ENCODE data around the gene DPF3.

DPF3 gene

GRCh38 chr14:72616811-72617210 lies 277.1 kb downstream of the DPF3 start:
- no peak for DNase-seq (ENCODE audit: low spot score)

- no peak for DNase-seq (ENCODE audit: low spot score)
Measured at GRCh38 chr14:72616294-72616693, 277.6 kb downstream of the DPF3 start.

GRCh38 chr14:72615451-72616121 lies 278.3 kb downstream of the DPF3 start:
- DNase-seq (ENCODE audit: low spot score) = peak; percentile 93

GRCh38 chr14:72614891-72615415 lies 278.9 kb downstream of the DPF3 start:
- DNase-seq (ENCODE audit: low spot score) = no peak

GRCh38 chr14:72614365-72614764 lies 279.5 kb downstream of the DPF3 start:
- DNase-seq (ENCODE audit: low spot score) = no peak

- DNase-seq (ENCODE audit: low spot score) = no peak
Measured at GRCh38 chr14:72613975-72614319, 280.0 kb downstream of the DPF3 start.

GRCh38 chr14:72613231-72613974 lies 280.5 kb downstream of the DPF3 start:
- peak; percentile 43 for DNase-seq (ENCODE audit: low spot score)

GRCh38 chr14:72612041-72612440 lies 281.9 kb downstream of the DPF3 start:
- no peak for DNase-seq (ENCODE audit: low spot score)

GRCh38 chr14:72611506-72611905 lies 282.4 kb downstream of the DPF3 start:
- peak; percentile 20 for DNase-seq (ENCODE audit: low spot score)

GRCh38 chr14:72610831-72611200 lies 283.1 kb downstream of the DPF3 start:
- DNase-seq (ENCODE audit: low spot score) = peak; percentile 24

GRCh38 chr14:72610096-72610830 lies 283.6 kb downstream of the DPF3 start:
- no peak for DNase-seq (ENCODE audit: low spot score)

- DNase-seq (ENCODE audit: low spot score) = no peak
Measured at GRCh38 chr14:72609205-72609916, 284.5 kb downstream of the DPF3 start.

GRCh38 chr14:72608391-72609204 lies 285.3 kb downstream of the DPF3 start:
- peak; percentile 91 for DNase-seq (ENCODE audit: low spot score)

GRCh38 chr14:72607386-72608130 lies 286.3 kb downstream of the DPF3 start:
- DNase-seq (ENCODE audit: low spot score) = peak; percentile 71

- DNase-seq (ENCODE audit: low spot score) = no peak
Measured at GRCh38 chr14:72606879-72607278, 287.0 kb downstream of the DPF3 start.

- no peak for DNase-seq (ENCODE audit: low spot score)
Measured at GRCh38 chr14:72605921-72606220, 288.0 kb downstream of the DPF3 start.

- DNase-seq (ENCODE audit: low spot score) = no peak
Measured at GRCh38 chr14:72605096-72605920, 288.6 kb downstream of the DPF3 start.

GRCh38 chr14:72604133-72604532 lies 289.8 kb downstream of the DPF3 start:
- DNase-seq (ENCODE audit: low spot score) = no peak

GRCh38 chr14:72603639-72604038 lies 290.3 kb downstream of the DPF3 start:
- no peak for DNase-seq (ENCODE audit: low spot score)
